Activated T-cell treated with anti-CD3 and anti-CD28 coated beads for 48 hours (primary cell): ENCODE measurements around the gene ATF7.

ENCODE experiments used
- DNase-seq: peaks from one replicate; pipeline ENCODE4 v3.0.0-alpha.2; 2020; ENCODE audit warnings: low read depth

Gene ATF7

DNA sequence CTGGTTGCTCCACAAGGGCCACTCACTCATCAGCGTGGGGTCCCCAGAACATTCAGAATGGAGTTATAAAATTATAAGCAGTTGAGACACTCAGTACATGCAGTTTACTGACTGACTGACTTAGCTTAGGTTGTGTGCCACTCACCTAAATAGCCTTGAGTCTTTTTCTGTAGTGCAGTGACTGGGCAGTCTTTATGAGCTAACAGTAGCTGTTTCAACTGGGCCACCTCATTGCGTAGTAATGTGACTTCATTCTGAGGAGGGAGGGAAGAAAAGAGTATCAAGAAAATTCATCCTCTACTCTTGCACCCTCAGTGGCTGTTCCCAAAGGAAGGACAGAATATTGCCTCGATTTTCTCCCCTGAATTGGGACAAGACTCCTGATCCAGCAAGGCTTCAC is 103.1 kb downstream of the ATF7 start:
- no peak for DNase-seq

GRCh38 chr12:53518381-53518780 is 107.8 kb downstream of the ATF7 start:
- DNase-seq, result no peak

- DNase-seq, result no peak
Observed at GRCh38 chr12:53516758-53517455, 109.3 kb downstream of the ATF7 start.

GRCh38 chr12:53515291-53515680 is 110.9 kb downstream of the ATF7 start:
- no peak for DNase-seq

GRCh38 chr12:53514628-53515290 is 111.4 kb downstream of the ATF7 start:
- no peak for DNase-seq

DNA sequence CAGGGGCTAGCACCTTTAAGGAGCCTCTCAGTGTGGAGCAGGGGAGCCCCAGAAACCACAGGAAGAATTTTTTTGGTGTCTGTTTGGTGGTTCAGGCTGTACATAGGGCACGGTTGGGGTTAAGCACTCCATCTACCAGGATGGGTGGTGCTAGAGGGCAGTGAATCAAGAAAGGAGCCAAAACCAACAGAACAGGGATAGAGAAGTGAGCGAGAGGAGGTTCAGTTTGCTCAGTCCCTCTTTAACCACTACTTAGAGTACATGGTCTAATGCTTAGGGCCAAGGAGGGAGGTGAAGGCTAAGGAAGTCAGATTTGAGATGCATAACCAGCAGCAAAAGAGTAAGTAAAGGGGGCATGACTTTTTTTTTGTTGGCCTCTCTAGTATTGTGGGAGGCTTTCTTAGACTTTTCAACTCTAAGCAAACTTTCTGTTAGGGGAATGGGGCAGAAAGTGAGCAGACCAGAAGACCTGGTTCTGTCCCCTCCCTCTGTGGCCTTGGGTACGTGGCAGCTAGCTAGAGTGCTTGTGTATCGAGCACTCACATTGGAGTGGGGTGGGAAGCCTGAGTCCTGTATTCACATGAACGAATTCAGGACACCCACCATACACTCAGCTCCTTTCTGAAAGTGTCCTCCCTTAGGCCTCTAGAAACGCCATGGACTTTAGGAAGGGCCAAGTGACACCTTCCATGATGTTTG is 112.3 kb downstream of the ATF7 start:
- DNase-seq, result no peak

DNA sequence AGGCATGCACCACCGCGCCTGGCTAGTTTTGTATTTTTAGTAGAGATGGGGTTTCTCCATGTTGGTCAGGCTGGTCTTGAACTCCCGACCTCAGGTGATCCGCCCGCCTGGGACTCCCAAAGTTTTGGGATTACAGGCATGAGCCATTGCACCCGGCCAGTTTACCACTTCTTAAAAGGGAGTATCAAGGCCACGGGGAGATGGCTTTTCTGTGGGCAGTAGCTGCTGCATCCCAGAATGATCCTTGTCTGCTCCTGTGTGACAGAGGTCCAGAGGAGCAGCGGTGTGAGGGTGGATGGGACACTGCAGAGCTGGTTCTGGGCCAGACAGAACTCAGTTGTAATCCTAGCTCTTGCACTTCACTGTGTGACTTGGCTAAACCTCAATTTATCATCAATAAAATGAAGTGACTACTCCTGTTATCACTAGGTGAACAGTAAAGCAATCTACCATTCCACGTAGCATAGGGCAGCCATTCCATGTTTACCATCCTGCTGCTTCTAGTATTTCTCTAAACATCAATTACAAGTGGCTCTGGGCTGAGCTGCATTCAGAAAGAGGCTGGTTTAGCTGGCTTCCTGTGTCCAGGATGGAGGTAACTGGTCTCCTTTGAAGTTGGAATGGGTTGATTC is 115.9 kb downstream of the ATF7 start:
- no peak for DNase-seq

DNA sequence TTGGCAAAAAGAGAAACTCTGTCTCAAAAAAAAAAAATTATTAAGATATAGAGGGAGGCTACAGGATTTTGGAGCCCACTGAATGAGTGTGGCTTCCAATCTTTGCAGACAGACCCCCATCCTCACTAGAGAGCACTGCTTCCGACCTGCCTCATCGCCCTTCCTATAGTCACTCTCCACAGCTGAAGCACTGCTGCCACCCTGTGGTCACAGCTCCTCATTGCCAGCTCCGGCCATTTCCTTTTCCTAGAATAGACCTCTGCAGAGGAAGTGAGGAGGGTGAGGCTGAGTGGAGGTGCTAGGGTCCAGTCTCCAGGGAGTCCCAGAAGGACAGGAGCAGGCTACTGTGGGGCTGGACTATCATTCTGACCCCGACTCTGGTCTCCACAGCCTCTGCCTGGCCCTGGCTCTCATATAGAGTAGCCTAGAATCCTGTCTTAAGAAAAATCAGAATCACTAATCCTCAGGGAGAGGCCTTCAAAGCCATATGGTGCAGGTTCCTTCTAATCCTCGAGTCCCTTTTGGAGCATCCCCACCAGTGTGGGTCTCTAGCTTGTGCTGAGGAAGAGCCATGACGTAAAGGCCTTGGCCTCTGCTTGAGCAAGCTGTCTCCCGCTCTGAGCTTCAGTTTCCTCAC is 117.5 kb downstream of the ATF7 start:
- peak; percentile 80 for DNase-seq

- no peak for DNase-seq
Observed at GRCh38 chr12:53507603-53507885, 118.6 kb downstream of the ATF7 start.

DNA sequence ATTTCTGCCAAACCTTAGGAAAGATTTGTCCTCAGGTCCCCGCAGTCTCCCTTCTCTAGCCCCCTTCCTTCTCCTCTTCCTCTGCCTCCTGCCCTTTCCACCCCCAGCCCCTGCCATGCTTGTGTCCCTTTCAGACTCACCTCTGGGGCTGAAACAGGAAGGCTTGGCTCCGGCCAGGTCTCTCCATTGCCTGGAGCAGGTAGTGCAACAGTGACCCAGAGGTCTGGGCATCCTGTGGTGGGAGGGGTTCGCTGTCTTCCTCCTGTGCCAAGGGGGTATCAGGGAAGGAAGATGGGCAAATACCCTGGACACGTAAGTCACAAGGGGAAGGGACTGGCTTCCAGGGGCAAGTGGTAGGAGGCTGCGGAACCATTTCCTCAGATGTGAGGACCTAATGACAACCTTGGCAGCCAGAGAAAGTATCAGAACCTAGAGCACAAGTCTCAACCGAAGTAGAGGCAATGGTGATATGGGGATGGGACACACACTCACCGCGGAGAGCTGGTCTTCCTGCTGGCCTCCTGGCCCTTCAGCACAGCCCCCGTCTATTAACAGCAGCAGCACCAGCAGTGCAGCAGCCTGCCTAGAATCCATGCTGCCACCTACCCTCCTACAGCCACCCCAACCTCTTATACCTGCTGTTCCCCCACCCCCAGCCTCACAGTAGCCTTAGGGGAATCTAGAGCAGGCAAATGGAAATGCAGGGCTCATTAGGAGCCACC is 119.1 kb downstream of the ATF7 start, which contains the start of gene NPFF:
Gene NPFF (minus strand): TSS at position 604 of the 722 bp plus-strand sequence. CDS start 10 bp downstream, at position 594.
- no peak for DNase-seq

DNA sequence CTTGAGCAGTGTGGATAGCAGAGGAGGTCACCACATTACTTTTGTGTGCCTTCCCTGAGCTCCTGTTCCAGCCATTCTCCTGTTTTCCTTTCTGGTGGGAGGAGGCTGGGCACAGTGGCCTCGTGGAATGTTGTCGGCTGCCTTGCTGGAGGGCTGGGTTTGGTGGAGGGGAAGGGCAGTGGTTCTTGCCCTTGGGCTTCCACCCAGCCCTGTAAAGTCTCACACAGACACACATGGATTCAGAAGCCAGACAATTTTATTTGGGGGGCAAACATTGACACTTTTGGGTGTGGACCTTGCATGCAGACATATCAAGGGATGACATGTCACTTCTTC is 119.8 kb downstream of the ATF7 start:
- DNase-seq, result no peak

DNA sequence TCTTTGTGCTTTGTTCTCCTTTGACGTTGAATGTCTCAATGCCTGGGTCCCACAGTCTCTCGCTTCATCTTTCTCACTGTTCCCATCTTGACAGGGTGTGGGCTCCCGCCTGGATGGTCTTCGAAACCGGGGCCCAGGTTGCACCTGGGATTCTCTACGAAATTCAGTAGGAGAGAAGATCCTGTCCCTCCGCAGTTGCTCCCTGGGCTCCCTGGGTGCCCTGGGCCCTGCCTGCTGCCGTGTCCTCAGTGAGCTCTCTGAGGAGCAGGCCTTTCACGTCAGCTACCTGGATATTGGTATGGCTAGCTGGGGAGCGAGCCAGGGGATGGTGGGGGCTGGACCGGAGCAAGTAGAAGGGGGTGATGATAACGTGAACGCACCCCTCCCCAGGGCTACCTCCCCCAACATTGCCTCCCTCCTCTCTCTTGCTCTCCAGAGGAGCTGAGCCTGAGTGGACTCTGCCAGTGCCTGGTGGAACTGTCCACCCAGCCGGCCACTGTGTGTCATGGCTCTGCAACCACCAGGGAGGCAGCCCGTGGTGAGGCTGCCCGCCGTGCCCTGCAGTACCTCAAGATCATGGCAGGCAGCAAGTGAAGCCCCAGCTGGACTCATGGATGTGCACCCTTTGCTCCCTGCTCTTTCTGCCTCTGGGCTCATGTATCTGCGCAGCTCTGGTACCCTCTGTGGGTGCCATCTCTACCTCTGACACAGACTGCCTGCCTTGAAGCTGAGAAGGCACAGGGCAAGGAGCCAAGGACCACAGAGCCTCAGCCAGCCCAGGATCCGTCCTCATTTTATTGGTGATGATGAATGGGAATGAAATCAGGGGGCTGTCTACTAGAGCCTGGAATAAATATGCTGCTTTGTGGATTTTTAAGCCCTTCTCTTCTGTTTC is 120.4 kb downstream of the ATF7 start:
- DNase-seq, result no peak

GRCh38 chr12:53505086-53505485 is 121.1 kb downstream of the ATF7 start:
- DNase-seq, result no peak

DNA sequence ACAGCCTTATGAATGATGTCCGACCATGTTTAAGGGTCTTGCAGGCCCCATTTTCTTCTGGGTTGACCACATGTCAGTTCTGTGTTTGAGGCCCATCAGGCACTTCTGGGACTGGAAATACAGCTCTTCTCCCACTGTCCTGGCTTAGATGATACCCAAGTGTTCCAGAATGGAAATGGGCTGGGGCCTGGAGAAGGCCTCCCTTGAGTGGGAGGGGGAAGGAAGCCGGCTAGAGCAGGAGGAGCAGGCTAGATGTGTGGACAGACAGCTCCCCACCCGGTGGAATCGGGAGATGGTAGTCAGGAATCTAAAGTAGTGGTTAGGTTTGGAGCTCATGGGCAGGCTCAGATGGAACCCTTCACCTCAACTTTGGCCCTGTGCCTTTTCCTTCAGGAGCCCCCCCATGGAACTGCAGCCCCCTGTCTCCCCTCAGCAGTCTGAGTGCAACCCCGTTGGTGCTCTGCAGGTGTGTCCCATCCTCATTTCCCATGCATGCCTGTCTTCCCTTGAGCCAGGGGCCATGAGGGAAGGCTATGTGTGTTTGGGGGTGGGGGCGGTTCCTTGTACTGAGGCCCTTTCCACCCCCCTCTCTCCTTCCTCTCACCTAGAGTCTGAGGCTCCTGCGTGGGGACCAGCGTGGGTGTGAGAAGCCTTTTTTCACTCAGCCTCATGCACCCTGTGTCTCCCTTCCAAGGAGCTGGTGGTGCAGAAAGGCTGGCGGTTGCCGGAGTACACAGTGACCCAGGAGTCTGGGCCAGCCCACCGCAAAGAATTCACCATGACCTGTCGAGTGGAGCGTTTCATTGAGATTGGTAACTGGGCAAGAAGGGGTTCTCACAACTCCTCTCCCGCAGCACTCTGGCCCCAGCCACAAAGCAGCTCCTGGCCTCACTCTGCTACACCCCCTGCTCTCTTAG is 121.9 kb downstream of the ATF7 start:
- DNase-seq, result no peak

GRCh38 chr12:53502983-53503728 is 123.0 kb downstream of the ATF7 start:
- no peak for DNase-seq

GRCh38 chr12:53502331-53502730 is 123.9 kb downstream of the ATF7 start:
- no peak for DNase-seq

GRCh38 chr12:53501615-53502181 is 124.5 kb downstream of the ATF7 start:
- DNase-seq, result no peak

- DNase-seq, result peak; percentile 92
Observed at GRCh38 chr12:53500776-53501614, 125.2 kb downstream of the ATF7 start, which contains the start of gene TARBP2. TSS of gene TARBP2 (plus strand) at chr12:53501283. CDS start at chr12:53501409, 126 bp downstream.
